HG03457 (cell line): ENCODE measurements around the gene SLC13A1.
"Not testable (repeated sequence)": the region's sequence is repeated elsewhere in the genome, so short reads cannot be mapped to it uniquely, and the experiment has no call there.

Experiments used
- ATAC-seq: cut with Tn5 transposase; IDR thresholded peaks from one replicate; pipeline ENCODE4 v1.9.1; 2021; ENCODE audit warnings: moderate number of reproducible peaks; ENCODE audit not compliant: unreplicated experiment

The SLC13A1 gene, protein sequence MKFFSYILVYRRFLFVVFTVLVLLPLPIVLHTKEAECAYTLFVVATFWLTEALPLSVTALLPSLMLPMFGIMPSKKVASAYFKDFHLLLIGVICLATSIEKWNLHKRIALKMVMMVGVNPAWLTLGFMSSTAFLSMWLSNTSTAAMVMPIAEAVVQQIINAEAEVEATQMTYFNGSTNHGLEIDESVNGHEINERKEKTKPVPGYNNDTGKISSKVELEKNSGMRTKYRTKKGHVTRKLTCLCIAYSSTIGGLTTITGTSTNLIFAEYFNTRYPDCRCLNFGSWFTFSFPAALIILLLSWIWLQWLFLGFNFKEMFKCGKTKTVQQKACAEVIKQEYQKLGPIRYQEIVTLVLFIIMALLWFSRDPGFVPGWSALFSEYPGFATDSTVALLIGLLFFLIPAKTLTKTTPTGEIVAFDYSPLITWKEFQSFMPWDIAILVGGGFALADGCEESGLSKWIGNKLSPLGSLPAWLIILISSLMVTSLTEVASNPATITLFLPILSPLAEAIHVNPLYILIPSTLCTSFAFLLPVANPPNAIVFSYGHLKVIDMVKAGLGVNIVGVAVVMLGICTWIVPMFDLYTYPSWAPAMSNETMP

GRCh38 chr7:123199883-123200282, at the start of gene SLC13A1:
SLC13A1 (minus strand) TSS chr7:123199969; CDS start chr7:123199946, 23 bp downstream.
- no peak for ATAC-seq

GRCh38 chr7:123244768-123245167, 45.0 kb upstream of the SLC13A1 start:
- ATAC-seq, result no peak

- no peak for ATAC-seq
Observed at GRCh38 chr7:123242467-123243092, 42.8 kb upstream of the SLC13A1 start.

DNA sequence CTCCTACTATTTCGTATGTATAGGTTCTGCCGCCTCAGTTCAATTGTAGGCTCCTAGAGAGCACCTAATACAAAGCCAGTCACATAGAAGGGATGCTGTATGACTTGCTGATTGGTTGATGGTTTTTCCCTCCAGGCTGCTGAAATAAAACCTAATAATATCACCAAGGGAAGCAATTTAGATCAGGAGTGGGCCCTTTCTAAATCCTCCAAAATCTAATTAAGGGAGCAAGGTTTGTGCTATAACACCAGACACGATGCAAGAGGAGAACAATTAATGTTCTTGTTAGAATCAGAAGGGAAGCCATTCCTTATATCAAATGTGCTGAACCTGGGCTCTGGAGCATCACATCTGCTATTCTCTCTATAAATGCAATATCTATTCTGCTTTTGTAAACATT, 42.0 kb upstream of the SLC13A1 start:
- no peak for ATAC-seq

GRCh38 chr7:123231021-123232000, 31.5 kb upstream of the SLC13A1 start:
- no peak for ATAC-seq

- no peak for ATAC-seq
Observed at GRCh38 chr7:123230603-123231002, 30.8 kb upstream of the SLC13A1 start.

DNA sequence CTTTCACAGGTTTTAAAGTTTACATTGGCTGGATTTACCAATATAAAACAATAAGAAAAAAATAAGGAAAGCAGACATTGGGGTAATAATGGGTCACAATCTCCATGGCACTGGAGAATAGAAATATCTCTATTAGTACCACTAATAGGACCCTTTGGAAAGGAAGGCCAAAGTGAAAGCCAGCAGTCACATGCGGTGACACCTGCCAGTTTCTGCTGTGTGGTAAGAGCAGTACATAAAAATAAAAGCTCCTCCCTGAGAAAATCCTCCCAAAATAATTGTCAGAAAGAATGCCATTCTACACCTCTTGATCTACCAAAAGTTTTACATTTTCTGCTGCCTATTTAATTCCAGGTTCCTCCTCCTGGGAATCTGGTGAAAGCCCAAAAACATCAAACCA, 30.4 kb upstream of the SLC13A1 start:
- ATAC-seq, result no peak

DNA sequence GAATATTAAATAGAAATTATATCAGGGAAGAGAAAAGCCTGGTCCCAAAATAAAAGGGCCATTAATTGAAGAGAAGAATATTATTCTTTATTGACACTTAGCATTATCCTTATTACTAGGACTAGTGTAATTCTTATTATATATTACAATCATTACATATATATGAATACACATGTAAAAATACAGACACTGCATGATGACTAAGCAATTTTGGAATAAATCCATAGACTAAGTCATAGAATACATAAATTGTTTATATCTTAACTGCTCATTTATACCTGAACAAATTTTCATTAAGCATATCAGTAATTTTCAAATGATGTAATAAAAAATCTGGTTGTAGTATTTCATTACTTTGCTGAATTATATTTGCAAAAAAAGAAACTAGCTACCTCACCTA, 29.7 kb upstream of the SLC13A1 start:
- no peak for ATAC-seq

GRCh38 chr7:123227666-123228065, 27.9 kb upstream of the SLC13A1 start:
- ATAC-seq, result not testable (repeated sequence)

DNA sequence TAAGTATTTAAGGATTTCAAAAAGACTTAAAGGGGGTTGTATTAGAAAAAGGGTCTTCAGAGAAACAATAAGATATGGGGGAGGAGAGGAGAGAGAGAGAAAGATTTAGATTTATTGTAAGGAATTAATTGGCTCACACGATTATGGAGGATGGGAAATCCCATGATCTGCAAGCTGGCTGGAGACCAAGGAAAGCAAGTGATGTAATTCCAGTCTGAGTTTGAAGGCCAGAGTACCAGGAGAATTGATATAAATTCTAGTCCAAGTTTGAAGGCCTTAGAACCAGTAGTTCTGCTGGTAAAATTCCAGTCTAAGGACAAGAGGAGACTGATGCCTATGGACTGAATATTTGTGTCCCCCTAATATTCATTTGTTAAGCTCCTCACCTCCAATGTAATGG, 20.6 kb upstream of the SLC13A1 start:
- ATAC-seq, result no peak

DNA sequence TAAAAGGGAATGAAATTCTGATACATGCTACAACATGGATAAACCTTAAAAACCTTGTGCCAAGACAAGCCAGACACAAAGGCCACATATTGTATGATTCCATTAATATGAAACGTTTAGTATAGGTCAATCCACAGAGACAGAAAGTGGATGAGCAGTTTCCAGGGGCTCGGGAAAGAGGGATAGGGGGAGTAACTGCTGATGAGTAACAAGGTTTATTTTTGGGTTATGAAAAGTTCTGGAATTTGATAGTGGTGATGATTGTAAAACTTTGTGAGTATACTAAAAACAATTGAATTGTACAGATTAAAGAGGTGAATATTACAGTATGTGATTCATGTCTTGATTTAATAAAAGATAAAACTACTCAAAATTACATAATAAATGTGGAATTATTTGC, 19.1 kb upstream of the SLC13A1 start:
- ATAC-seq, result no peak

DNA sequence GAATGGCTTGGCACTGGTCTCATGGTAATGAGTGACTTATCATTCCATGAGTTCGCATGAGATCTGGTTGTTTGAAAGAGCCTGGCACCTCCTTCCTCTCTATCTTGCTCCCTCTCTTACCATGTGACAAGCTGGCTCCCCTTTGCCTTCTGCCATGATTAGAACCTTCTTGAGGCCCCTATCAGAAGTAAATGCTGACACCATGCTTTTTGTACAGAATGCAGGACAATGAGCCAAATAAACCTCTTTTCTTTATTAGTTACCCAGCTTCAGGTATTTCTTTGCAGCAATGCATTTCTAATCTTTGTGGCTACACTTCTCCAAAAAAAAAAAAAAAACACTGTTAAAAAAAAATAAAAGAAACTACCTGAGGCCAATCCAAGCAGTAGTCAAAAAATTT, 17.1 kb upstream of the SLC13A1 start:
- ATAC-seq, result no peak

- no peak for ATAC-seq
Observed at GRCh38 chr7:123215350-123215749, 15.6 kb upstream of the SLC13A1 start.

GRCh38 chr7:123211545-123211944, 11.8 kb upstream of the SLC13A1 start:
- no peak for ATAC-seq

DNA sequence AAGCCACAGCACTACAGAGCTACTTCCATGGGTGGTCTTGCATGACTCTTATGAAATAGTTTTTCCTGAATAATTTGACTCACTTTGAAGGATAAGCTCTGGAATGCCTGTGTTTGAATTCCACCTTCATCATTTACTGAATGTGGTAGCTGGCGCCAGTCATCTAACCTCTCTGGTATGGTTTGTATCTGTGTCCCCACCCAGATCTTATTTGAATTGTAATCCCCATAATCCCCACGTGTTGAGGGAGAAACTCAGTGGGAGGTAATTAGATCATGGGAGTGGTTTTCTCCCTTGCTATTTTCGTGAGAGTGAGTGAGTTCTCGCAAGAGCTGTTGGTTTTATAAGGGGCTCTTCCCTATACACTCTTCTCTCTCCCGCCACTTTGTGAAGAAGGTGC, 11.2 kb upstream of the SLC13A1 start:
- no peak for ATAC-seq

- no peak for ATAC-seq
Observed at GRCh38 chr7:123209786-123210185, 10.0 kb upstream of the SLC13A1 start.

- ATAC-seq, result no peak
Observed at GRCh38 chr7:123208793-123209192, 9.0 kb upstream of the SLC13A1 start.

GRCh38 chr7:123204206-123204835, 4.6 kb upstream of the SLC13A1 start:
- ATAC-seq, result no peak

GRCh38 chr7:123201901-123202300, 2.1 kb upstream of the SLC13A1 start:
- no peak for ATAC-seq
